ENCODE results near the gene ZNF598. TPM values are rescaled to one million over a fixed set of nuclear protein-coding genes. Genes with fewer than 3 reads are reported as not detected.

Gene ZNF598
- total and polyA plus RNA-seq, 2 donors from 2014 or later, result 14.3 to 34.9 TPM

- Histone ChIP-seq H3K9me3 (ENCODE audit: control insufficient read depth in 2 of 3, insufficient read depth in 1 of 3, low read length in 3 of 3) (no peaks in the 10 kb centered on the region), H3K27ac (ENCODE audit: low read depth in 2 of 2, low read length in 2 of 2) (no peak overlapping the region), H3K9ac (ENCODE audit: low read length in 3 of 3) (no peak overlapping the region), H3K36me3 (ENCODE audit: control insufficient read depth in 2 of 3, insufficient read depth in 3 of 3, low read length in 3 of 3) (peaks cover 0 to 21% (median 13%) of the 10 kb centered on the region in 3 donors), H3K4me3 (ENCODE audit: low read length in 3 of 3) (no peak overlapping the region), H3K4me1 (ENCODE audit: control insufficient read depth in 2 of 3, insufficient read depth in 2 of 3, low read depth in 1 of 3, low read length in 3 of 3) (peaks cover 0 to 9% (median 0%) of the 10 kb centered on the region in 3 donors), H3K27me3 (ENCODE audit: control insufficient read depth, insufficient read depth, low read length) (peaks cover 34% of the 10 kb centered on the region)
- TF ChIP-seq CTCF (IDR thresholded peaks at IDR 0.05; ENCODE audit: borderline replicate concordance, extremely low read depth, insufficient read depth), result no peak
- no peak for FAIRE-seq
- DNase-seq, result no peak
- intact Hi-C loops (cut with DNase I), result no loop called here
Measured at GRCh38 chr16:1978476-1979120, 31.0 kb downstream of the ZNF598 start.

DNA sequence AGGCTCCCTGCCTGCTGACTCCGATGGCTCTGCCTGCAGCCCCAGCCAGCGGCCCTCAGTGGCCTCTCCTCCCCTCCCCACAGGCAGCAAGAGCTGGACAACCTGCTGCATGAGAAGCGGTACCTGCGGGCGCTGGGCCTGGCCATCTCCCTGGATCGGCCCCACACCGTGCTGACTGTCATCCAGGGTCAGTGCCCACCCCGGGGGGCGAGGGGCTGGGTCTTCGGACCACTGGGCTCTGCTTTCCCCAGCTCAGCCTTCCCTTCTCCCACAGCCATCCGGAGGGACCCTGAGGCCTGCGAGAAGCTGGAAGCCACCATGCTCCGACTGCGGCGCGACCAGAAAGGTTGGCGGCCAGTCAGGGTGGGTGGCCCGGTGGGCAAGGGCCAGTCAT, 31.7 kb downstream of the ZNF598 start:
- H3K27ac ChIP-seq (ENCODE audit: low read depth in 2 of 2, low read length in 2 of 2), result no peak overlapping the region
- no peak for FAIRE-seq
- peaks cover 0 to 3% (median under 1%) of the 10 kb centered on the region in 3 donors for H3K4me1 ChIP-seq (ENCODE audit: control insufficient read depth in 2 of 3, insufficient read depth in 2 of 3, low read depth in 1 of 3, low read length in 3 of 3)
- no peak overlapping the region for H3K4me3 ChIP-seq (ENCODE audit: low read length in 3 of 3)
- intact Hi-C loops (cut with DNase I), result no loop called here
- DNase-seq, result no peak
- no peaks in the 10 kb centered on the region for H3K9me3 ChIP-seq (ENCODE audit: control insufficient read depth in 2 of 3, insufficient read depth in 1 of 3, low read length in 3 of 3)
- H3K27me3 ChIP-seq (ENCODE audit: control insufficient read depth, insufficient read depth, low read length), result peaks cover 30% of the 10 kb centered on the region
- H3K36me3 ChIP-seq (ENCODE audit: control insufficient read depth in 2 of 3, insufficient read depth in 3 of 3, low read length in 3 of 3), result peaks cover 0 to 21% (median 13%) of the 10 kb centered on the region in 3 donors
- no peak for TF ChIP-seq CTCF (IDR thresholded peaks at IDR 0.05; ENCODE audit: borderline replicate concordance, extremely low read depth, insufficient read depth)
- no peak overlapping the region for H3K9ac ChIP-seq (ENCODE audit: low read length in 3 of 3)

- intact Hi-C loops (cut with DNase I), result no loop called here
- FAIRE-seq, result no peak
- peaks cover 0 to 21% (median 13%) of the 10 kb centered on the region in 3 donors for H3K36me3 ChIP-seq (ENCODE audit: control insufficient read depth in 2 of 3, insufficient read depth in 3 of 3, low read length in 3 of 3)
Measured at GRCh38 chr16:1976951-1977874, 32.4 kb downstream of the ZNF598 start.

More at GRCh38 chr16:1976951-1977874, 32.4 kb downstream of the ZNF598 start:
- peak in 1 of 5 donors; percentile 61 for DNase-seq
- no peak overlapping the region for H3K4me3 ChIP-seq (ENCODE audit: low read length in 3 of 3)
- H3K9me3 ChIP-seq (ENCODE audit: control insufficient read depth in 2 of 3, insufficient read depth in 1 of 3, low read length in 3 of 3), result no peaks in the 10 kb centered on the region
- H3K27ac ChIP-seq (ENCODE audit: low read depth in 2 of 2, low read length in 2 of 2), result no peak overlapping the region
- peaks cover 0 to 10% (median 4%) of the 10 kb centered on the region in 3 donors for H3K4me1 ChIP-seq (ENCODE audit: control insufficient read depth in 2 of 3, insufficient read depth in 2 of 3, low read depth in 1 of 3, low read length in 3 of 3)
- peaks cover 25% of the 10 kb centered on the region for H3K27me3 ChIP-seq (ENCODE audit: control insufficient read depth, insufficient read depth, low read length)
- no peak overlapping the region for H3K9ac ChIP-seq (ENCODE audit: low read length in 3 of 3)
- TF ChIP-seq CTCF (IDR thresholded peaks at IDR 0.05; ENCODE audit: borderline replicate concordance, extremely low read depth, insufficient read depth), result no peak

Data from kidney (tissue), 14 donors.